Measurements from ENCODE around the gene MINK1.
"Not testable (repeated sequence)": the region's sequence is repeated elsewhere in the genome, so short reads cannot be mapped to it uniquely, and the experiment has no call there.

The MINK1 gene

GRCh38 chr17:4897785-4898184, 64.6 kb downstream of the MINK1 start:
- no peak for DNase-seq (ENCODE audit: low read depth in 2 of 2, low spot score in 1 of 2)

GRCh38 chr17:4898351-4898750, 65.2 kb downstream of the MINK1 start:
- no peak for DNase-seq (ENCODE audit: low read depth in 2 of 2, low spot score in 1 of 2)

DNA sequence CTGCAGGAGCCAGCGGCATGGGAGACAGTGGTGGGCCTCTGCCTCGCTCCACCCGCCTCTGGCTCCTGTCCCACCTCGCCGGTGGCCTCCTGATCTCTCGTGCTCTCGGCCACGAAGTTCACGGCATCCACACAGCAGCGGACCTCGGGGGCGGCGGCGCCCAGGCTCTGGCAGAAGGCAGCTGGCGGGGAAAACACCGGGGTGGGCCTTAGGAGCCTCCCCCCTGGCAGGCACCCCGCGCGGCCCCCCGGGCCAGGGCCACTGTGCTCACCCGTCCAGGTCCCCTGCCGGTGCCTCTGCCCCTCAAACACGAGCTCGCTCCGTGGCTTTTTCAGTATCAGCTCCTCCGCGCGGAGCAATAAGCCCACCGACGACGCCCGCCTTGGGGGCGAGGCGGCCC, 65.8 kb downstream of the MINK1 start:
- no peak for DNase-seq (ENCODE audit: low read depth in 2 of 2, low spot score in 1 of 2)

GRCh38 chr17:4899341-4900230, 66.4 kb downstream of the MINK1 start, which contains the start of gene C17orf107:
Gene C17orf107 (plus strand): TSS chr17:4899536. CDS start chr17:4899763, 227 bp downstream.
- DNase-seq (ENCODE audit: low read depth in 2 of 2, low spot score in 1 of 2) = peak; percentile 83 to 89

DNA sequence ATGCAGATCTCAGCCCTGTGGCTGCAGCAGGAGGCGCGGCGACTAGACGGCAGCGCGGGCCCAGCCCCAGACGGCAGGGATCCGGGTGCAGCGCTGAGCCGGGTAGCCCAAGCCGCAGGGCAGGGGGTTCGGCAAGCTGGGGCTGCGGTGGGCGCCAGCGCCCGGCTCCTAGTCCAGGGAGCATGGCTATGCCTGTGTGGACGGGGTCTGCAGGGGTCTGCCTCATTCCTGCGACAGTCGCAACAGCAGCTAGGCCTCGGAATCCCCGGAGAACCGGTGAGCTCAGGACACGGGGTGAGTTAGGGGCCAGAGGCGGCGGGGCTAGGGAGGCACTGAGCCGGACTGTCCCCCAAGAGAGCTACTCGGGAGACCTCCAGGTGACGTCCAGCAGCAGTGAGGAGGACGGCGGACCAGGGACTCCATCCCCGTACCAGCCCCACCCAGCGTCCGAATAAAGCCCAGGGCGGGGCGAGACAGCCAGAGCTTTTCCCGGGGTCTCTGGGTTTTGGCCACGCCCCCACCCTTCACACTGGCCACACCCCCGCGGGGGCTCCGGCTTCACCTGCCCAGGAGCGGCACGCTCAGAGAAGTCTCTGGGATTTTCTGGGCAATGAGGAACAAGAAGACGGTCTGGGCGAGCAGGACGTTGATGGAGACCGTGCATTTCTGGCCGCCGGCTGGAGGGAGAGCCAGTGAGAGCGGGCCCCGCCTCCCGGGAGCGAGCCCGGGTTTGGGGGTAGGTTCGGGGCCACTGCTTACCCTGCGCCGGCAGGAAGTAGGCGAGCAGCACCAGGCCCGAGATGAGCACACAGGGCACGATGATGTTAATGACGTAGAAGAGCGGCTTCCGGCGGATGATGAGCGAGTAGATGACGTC, 67.3 kb downstream of the MINK1 start:
- no peak for DNase-seq (ENCODE audit: low read depth in 2 of 2, low spot score in 1 of 2)

GRCh38 chr17:4901108-4901647, 68.0 kb downstream of the MINK1 start:
- DNase-seq (ENCODE audit: low read depth in 2 of 2, low spot score in 1 of 2) = no peak

- no peak for DNase-seq (ENCODE audit: low read depth in 2 of 2, low spot score in 1 of 2)
Observed at GRCh38 chr17:4901648-4902344, 68.7 kb downstream of the MINK1 start.

- DNase-seq (ENCODE audit: low read depth in 2 of 2, low spot score in 1 of 2) = no peak
Observed at GRCh38 chr17:4902540-4902939, 69.4 kb downstream of the MINK1 start.

GRCh38 chr17:4903051-4903818, 70.1 kb downstream of the MINK1 start, which contains the start of gene CHRNE:
Gene CHRNE (minus strand): TSS chr17:4903098. CDS start chr17:4903063, 35 bp downstream.
- peak in 1 of 2 donors; percentile 57 for DNase-seq (ENCODE audit: low read depth in 2 of 2, low spot score in 1 of 2)

DNA sequence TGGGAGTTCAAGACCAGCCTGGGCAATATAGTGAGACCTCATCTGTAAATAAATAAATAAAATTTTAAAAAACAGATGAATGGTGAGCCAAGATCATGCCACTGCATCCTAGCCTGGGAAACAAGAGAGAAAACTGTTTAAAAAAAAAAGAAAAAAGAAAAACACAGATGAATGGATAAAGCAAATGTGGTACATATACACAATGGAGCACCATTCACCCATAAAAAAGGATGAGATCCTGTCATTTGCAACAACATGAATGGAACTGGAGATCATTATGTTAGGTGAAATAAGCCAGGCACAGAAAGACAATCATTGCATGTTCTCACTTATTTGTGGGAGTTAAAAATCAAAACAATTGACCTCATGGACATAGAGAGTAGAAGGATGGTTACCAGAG, 73.5 kb downstream of the MINK1 start:
- not testable (repeated sequence) for DNase-seq (ENCODE audit: low read depth in 2 of 2, low spot score in 1 of 2)

DNA sequence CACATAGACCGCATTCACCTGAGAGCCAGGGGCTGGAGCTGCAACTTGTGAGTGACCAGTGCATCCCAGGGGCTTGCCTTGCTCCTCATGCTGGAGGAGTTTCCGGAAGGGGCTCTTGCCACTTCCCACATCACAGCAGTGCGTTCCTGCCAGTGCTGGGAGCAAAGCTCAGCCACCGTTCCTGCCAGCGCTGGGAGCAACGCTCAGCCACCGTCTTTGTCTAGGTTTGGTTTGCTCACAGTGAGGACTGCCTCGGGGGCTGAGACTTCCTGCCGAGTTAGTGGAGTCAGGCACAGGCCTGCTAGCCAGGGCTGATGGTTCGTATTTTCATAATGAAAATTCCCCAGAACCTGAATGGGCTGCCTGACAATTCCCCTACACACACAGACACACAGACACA, 75.2 kb downstream of the MINK1 start:
- DNase-seq (ENCODE audit: low read depth in 2 of 2, low spot score in 1 of 2) = no peak

DNA sequence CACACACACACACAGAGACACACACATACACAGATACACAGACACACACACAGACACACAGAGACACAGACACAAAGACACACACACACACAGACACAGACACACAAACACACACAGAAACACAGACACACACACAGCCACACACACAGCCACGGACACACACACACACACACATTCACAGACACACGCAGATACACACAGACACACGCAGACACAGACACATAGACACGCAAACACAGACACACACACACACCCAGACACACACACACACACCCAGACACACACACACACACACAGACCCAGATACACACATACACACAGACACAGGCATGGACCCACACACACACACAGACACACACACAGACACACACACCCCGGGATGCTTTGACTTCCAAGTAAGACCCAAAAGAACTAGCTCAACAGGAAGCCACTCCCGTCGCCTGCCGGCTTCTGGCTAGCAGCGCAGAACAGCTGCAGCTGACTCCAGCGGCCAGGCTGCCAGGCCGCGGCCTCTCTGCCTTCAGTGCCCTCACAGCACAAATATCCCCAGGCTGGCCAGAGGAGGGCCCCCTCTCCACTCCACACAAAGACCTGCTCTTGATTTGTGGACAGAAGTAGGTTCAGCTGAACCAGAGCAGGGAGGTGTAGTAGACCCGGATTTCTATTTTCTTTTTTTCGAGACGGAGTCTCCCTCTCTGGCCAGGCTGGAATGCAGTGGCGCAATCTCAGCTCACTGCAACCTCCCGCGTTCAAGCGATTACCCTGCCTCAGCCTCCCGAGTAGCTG, 75.8 kb downstream of the MINK1 start:
- DNase-seq (ENCODE audit: low read depth in 2 of 2, low spot score in 1 of 2) = peak in 1 of 2 donors; percentile 46

GRCh38 chr17:4913994-4914393, 80.9 kb downstream of the MINK1 start:
- DNase-seq (ENCODE audit: low read depth in 2 of 2, low spot score in 1 of 2) = no peak

DNA sequence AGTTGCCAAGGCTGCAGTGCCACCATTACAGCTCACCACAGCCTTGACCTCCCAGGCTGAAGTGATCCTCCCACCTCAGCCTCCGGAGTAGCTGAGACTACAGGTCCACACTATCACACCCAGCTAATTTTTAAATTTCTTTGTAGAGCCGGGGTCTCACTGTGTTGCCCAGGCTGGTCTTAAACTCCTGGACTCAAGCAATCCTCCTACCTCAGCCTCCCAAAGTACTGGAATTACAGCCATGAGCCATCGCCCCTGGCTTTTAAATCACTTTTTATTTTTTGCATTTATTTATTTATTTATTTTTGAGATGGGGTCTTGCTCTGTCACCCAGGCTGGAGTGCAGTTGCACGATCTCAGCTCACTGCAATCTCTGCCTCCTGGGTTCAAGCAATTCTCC, 81.4 kb downstream of the MINK1 start:
- DNase-seq (ENCODE audit: low read depth in 2 of 2, low spot score in 1 of 2) = not testable (repeated sequence)

- no peak for DNase-seq (ENCODE audit: low read depth in 2 of 2, low spot score in 1 of 2)
Observed at GRCh38 chr17:4919511-4920047, 86.4 kb downstream of the MINK1 start.

- DNase-seq (ENCODE audit: low read depth in 2 of 2, low spot score in 1 of 2) = no peak
Observed at GRCh38 chr17:4920351-4921048, 87.4 kb downstream of the MINK1 start.

DNA sequence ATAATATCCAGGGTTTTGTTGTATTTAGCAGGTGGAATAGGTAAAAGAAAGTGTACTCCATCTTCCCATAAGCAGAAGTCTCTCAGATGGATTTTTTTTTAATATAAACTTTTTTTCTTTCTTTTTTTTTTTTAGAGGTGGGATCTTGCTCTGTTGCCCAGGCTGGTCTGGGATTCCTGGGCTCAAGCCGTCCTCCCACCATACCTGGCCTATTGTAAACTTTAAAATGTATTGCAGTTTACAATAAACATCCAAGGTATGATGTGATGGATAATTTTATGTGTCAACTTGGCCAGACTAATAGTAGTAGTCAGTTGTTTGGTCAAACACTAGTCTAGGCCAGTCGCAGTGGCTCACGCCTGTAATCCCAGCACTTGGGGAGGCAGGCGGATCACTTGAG, 88.2 kb downstream of the MINK1 start:
- no peak for DNase-seq (ENCODE audit: low read depth in 2 of 2, low spot score in 1 of 2)

- DNase-seq (ENCODE audit: low read depth in 2 of 2, low spot score in 1 of 2) = not testable (repeated sequence)
Observed at GRCh38 chr17:4926577-4927335, 93.6 kb downstream of the MINK1 start.

Data from stimulated activated CD8-positive, alpha-beta memory T cell treated with anti-CD3 and anti-CD28 coated beads, Interleukin-4, amount 100 ng/mL, for 1 hour (primary cell).